HepG2 (cell line): ENCODE measurements around the gene DUS2. TPM values are rescaled to one million over a fixed set of nuclear protein-coding genes. Genes with fewer than 3 reads are reported as not detected.
A peak's percentile ranks its signal among the peaks of the same experiment; 100 is the strongest.

Experiments
- ADNP ChIP-seq: sonication (generic); formaldehyde crosslinking; IDR thresholded peaks from 2 replicates; pipeline ENCODE4 v1.4.0; 2020; ENCODE audit warnings: missing genetic modification reagents
- EHMT2 ChIP-seq: fragments of 200-600 bp; sonication (generic); IDR thresholded peaks from 2 replicates; pipeline ENCODE4 v1.7.0; 2017; ENCODE audit warnings: antibody characterized with exemption, low read depth, low read length, borderline replicate concordance
- EZH2 ChIP-seq: conservative IDR thresholded peaks from 2 replicates; pipeline ENCODE4 v1.6.1; 2012; ENCODE audit warnings: mild to moderate bottlenecking, low read depth, low read length, moderate library complexity
- HMGXB4 ChIP-seq, 2 experiments: sonication (generic) in 1 of 2; formaldehyde crosslinking in 1 of 2; IDR thresholded peaks; 2 replicates each; pipeline versions ENCODE4 v1.4.0 to v1.6.1; 2018 to 2020; ENCODE audit warnings: missing genetic modification reagents in 2 of 2, borderline replicate concordance in 1 of 2, low read depth in 1 of 2, mild to moderate bottlenecking in 1 of 2, missing biosample characterization in 1 of 2
- JUND ChIP-seq: sonication (generic); formaldehyde crosslinking; IDR thresholded peaks from 2 replicates; pipeline ENCODE4 v1.8.0; 2022; ENCODE audit warnings: mild to moderate bottlenecking, missing genetic modification reagents
- MAZ ChIP-seq, 2 experiments: sonication (generic) in 1 of 2; formaldehyde crosslinking in 1 of 2; IDR thresholded peaks; 2 replicates each; pipeline versions ENCODE4 v1.5.0 to v1.6.1; 2012 to 2020; ENCODE audit warnings: low read depth in 2 of 2, mild to moderate bottlenecking in 2 of 2, borderline replicate concordance in 1 of 2, improper control_type of control experiment in 1 of 2, low read length in 1 of 2, missing genetic modification reagents in 1 of 2, moderate library complexity in 1 of 2
- MXD4 ChIP-seq: IDR thresholded peaks from 2 replicates; pipeline ENCODE4 v1.6.1; 2016; ENCODE audit warnings: mild to moderate bottlenecking, missing biosample characterization, missing genetic modification reagents
- NR0B2 ChIP-seq: sonication (generic); formaldehyde crosslinking; IDR thresholded peaks from 2 replicates; pipeline ENCODE4 v1.4.0; 2020; ENCODE audit warnings: mild to moderate bottlenecking, missing genetic modification reagents
- NR2C2 ChIP-seq: sonication (generic); formaldehyde crosslinking; IDR thresholded peaks from 2 replicates; pipeline ENCODE4 v1.4.0; 2020; ENCODE audit warnings: missing genetic modification reagents, mild to moderate bottlenecking, moderate library complexity, borderline replicate concordance
- PAWR ChIP-seq: sonication (generic); formaldehyde crosslinking; IDR thresholded peaks from 2 replicates; pipeline ENCODE4 v1.4.0; 2020; ENCODE audit warnings: missing genetic modification reagents, mild to moderate bottlenecking, borderline replicate concordance
- RFXANK ChIP-seq: IDR thresholded peaks from 2 replicates; pipeline ENCODE4 v1.6.1; 2016
- SKI ChIP-seq: fragments of 450-650 bp; IDR thresholded peaks from one replicate; pipeline ENCODE4 v1.6.1; 2018; ENCODE audit warnings: mild to moderate bottlenecking; ENCODE audit not compliant: partially characterized antibody
- TEAD3 ChIP-seq: optimal IDR thresholded peaks from 2 replicates; pipeline ENCODE3; 2016; ENCODE audit warnings: borderline replicate concordance
- TERF1 ChIP-seq: sonication (generic); formaldehyde crosslinking; IDR thresholded peaks from 2 replicates; pipeline ENCODE4 v1.8.0; 2022; ENCODE audit warnings: mild to moderate bottlenecking, missing genetic modification reagents, moderate library complexity
- TGIF2 ChIP-seq: IDR thresholded peaks from 2 replicates; pipeline ENCODE4 v1.6.1; 2016; ENCODE audit warnings: control low read depth, missing compliant biosample characterization
- ZHX1 ChIP-seq: sonication (generic); formaldehyde crosslinking; IDR thresholded peaks from 2 replicates; pipeline ENCODE4 v1.8.1; 2022; ENCODE audit warnings: low read depth, mild to moderate bottlenecking, missing genetic modification reagents
- ZNF3 ChIP-seq: IDR thresholded peaks from 2 replicates; pipeline ENCODE4 v1.7.0; 2017; ENCODE audit warnings: inconsistent platforms
- ZNF350 ChIP-seq: sonication (generic); formaldehyde crosslinking; IDR thresholded peaks from 2 replicates; pipeline ENCODE4 v1.4.0; 2020; ENCODE audit warnings: mild to moderate bottlenecking, low read depth, missing genetic modification reagents, borderline replicate concordance
- ZNF503 ChIP-seq: sonication (generic); formaldehyde crosslinking; IDR thresholded peaks from 2 replicates; pipeline ENCODE4 v1.4.0; 2020; ENCODE audit warnings: missing genetic modification reagents
- ZNF619 ChIP-seq: sonication (generic); formaldehyde crosslinking; IDR thresholded peaks from 2 replicates; pipeline ENCODE4 v1.4.0; 2020; ENCODE audit warnings: mild to moderate bottlenecking, missing genetic modification reagents
- polyA plus RNA-seq, 8 experiments: library from polyadenylated mRNA; depleted of rRNA in 3 of 8; stranded (reverse) in 7 of 8; unstranded in 1 of 8; fragments of >200 nt; fragmentation: Illumina TruSeq in 4 of 8; extraction: Trizol in 4 of 8; gene quantifications; 2 replicates each; pipeline versions ENCODE4 v1.2.1 to v1.2.3, GENCODE V29; 2011 to 2016; ENCODE audit warnings: low read depth in 4 of 8, missing spikeins in 1 of 8, mixed read lengths in 1 of 8; ENCODE audit not compliant: insufficient read depth in 1 of 8
- total RNA-seq, 5 experiments: library from RNA; depleted of rRNA; stranded (reverse); fragments of >200 nt; fragmentation: Illumina TruSeq; extraction: Trizol; gene quantifications; 2 replicates each; pipeline ENCODE4 v1.2.3, GENCODE V29; 2016; ENCODE audit warnings: low read depth in 1 of 5

DUS2 gene
- total and polyA plus RNA-seq, 2 of the 13 experiments (the other 11 are each of a cell fraction or from before 2014, with no cell fraction given): 17.8 to 25.1 TPM

GRCh38 chr16:68113059-68113761, 90.1 kb downstream of the DUS2 start (continued):
- TF ChIP-seq JUND (peak; percentile 37; the same call in 1 of the 2 replicates), ZNF3 (CRISPR knock-in tag) (no peak), SKI (peak; percentile 55), EZH2 (no peak), ZHX1 (CRISPR knock-in tag) (no peak; the same call in 1 of the 2 replicates), RFXANK (no peak), ZNF619 (CRISPR knock-in tag) (0 out of 2 replicates have a peak, but pooled peaks have one; percentile 21), EHMT2 (0 out of 2 replicates have a peak, but pooled peaks have one; percentile 67), MAZ (IDR thresholded peaks at IDR 0.05; ENCODE audit: borderline replicate concordance, low read depth, low read length) (no peak), MAZ (CRISPR knock-in tag; IDR thresholded peaks at IDR 0.05; ENCODE audit: low read depth) (peak; percentile 51; the same call in 1 of the 2 replicates), ZNF503 (CRISPR knock-in tag) (peak; percentile 94), NR2C2 (CRISPR knock-in tag) (peak; percentile 48; the same call in 1 of the 2 replicates), TGIF2 (CRISPR knock-in tag) (peak; percentile 73), PAWR (CRISPR knock-in tag) (no peak), TEAD3 (CRISPR knock-in tag) (peak; percentile 43), MXD4 (CRISPR knock-in tag) (0 out of 2 replicates have a peak, but pooled peaks have one; percentile 29), TERF1 (CRISPR knock-in tag) (no peak), NR0B2 (CRISPR knock-in tag) (no peak), HMGXB4 (CRISPR knock-in tag; IDR thresholded peaks at IDR 0.05; ENCODE audit: borderline replicate concordance in 1 of 2, low read depth in 1 of 2) (no peak; a peak in 1 of 4 replicates), ADNP (CRISPR knock-in tag) (no peak), ZNF350 (peak; percentile 15; the same call in 1 of the 2 replicates)
